RWPE1 (cell line): ENCODE results near the gene CNTNAP3.
"Not testable (repeated sequence)": the region's sequence is repeated elsewhere in the genome, so short reads cannot be mapped to it uniquely, and the experiment has no call there.

ENCODE experiments used
- CTCF ChIA-PET: fragments of 350-600 bp; sonication (Branson Sonifier 250); formaldehyde crosslinking; extraction: SDS; loops from one replicate; lab custom pipeline; 2021; lab: Yijun Ruan, JAX
- POLR2A ChIA-PET: fragments of 400-600 bp; formaldehyde crosslinking; extraction: SDS; loops from one replicate; lab custom pipeline; 2020; ENCODE audit warnings: antibody characterized with exemption; ENCODE audit not compliant: low non-redundant PET; lab: Yijun Ruan, JAX
- DNase-seq: peaks from one replicate; pipeline ENCODE4 v3.0.0; 2012; ENCODE audit warnings: low spot score
- H3K27ac ChIP-seq: fragments of 450-650 bp; 2 replicates; pipeline ENCODE4 v1.5.1; 2017

Gene CNTNAP3

DNA sequence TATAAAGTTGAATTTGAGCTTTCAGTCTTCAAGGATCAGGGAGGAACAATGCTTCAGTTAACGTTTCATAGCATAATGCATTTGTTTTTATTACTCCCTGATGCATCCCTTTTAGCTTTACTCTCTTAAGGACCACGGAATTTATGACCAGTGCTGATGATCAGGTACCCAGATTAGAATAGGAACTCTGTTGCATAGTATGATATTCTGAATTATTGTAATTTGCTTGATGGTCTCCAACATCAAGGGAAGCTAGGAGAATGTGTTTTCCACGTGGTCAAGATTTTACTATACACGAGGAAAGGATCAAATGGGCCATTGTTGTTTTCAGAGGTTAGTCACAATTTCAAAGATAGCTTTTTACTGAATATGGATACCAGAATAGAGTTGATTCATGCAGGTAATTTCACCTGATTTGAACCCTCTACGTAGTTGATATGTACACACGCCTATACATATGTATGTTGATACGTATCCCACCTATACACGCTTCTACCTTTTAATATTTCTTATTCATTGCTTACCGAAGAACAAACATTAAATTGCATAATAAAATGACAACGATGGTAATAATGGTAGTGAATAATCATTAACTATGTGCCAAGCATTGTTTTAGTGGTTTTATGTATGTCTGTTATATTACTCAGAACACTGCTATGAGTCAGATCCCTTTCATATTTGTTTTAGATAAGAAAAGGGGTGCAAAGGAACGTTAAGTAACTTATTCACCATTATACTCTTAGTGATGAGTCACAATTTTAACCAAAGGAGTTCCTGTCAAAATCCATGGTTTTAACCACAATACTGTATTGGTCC lies 257.6 kb downstream of the CNTNAP3 start:
- CTCF ChIA-PET, DNase-seq, H3K27ac ChIP-seq, POLR2A ChIA-PET: not testable (repeated sequence)

DNA sequence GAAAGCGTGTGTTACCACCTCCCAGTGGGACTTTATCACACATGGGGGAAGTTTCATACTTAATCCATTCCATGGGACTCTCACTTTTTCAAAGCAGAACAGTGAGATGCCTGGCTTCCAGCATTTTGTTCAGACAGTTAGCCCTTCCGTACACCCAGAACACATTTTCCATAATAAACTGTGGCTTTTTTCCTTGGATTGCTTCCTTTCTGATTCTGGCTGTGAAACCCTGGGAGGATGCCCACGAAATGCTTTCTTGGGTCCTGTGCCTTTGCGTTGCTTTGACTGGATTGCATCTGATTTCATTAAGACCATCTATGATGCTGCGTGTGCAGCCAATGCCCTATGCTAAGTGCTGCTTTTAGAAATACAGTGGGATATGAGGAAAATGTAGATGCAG lies 259.1 kb downstream of the CNTNAP3 start:
- CTCF ChIA-PET, POLR2A ChIA-PET: not testable (repeated sequence)

DNA sequence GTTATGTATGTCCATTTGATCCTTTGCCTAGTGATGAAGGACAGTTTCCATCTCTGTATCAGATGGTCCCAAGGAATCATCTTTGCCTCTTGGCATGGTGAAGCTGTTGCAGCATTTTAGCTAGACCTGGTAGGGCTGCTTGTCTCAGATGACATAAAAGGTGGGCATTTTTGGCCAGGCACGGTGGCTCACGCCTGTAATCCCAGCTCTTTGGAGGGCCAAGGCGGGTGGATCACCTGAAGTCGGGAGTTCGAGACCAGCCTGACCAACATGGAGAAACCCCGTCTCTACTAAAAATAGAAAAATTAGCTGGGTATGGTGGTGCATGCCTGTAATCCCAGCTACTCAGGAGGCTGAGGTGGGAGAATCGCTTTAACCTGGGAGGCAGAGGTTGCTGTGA lies 259.8 kb downstream of the CNTNAP3 start:
- H3K27ac ChIP-seq, POLR2A ChIA-PET, CTCF ChIA-PET, DNase-seq: not testable (repeated sequence)

More for the DNA sequence above, 259.1 kb downstream of the CNTNAP3 start:
- DNase-seq, H3K27ac ChIP-seq: not testable (repeated sequence)

DNA sequence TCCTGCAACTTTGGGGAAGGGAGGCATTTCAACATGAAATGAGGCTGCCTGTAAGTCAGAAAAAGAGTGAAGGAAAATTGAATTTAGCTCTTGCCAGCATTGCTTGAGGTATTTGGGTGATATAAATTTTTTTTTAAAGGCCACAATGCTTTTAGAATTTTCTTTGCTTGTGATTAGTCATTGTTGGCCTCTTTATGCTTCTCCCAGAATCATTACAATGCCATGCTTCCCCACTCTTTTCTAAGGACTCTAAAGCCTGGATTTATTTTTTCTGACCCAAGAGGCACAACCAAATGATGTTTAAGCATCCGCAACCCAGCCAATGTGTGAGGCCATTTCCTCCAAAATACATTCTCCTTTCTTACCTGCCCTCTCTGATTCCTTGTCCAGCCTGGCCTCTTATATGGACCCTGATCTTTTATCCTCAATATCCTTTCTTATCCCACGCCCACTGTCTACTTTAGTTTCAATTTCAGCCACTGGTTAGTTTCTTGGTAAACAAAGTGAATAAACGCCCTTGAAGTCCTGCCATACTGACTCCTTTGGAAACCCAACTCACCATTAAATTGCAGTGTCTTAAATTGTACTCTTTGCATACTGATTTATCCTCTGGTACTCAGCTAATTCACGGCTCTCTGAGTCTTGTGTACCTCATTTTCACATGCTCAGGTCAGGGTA lies 261.9 kb downstream of the CNTNAP3 start:
- DNase-seq, CTCF ChIA-PET, H3K27ac ChIP-seq, POLR2A ChIA-PET: not testable (repeated sequence)
